GM21390 (cell line): ENCODE results near the gene AP5Z1.
"Not testable (repeated sequence)": the region's sequence is repeated elsewhere in the genome, so short reads cannot be mapped to it uniquely, and the experiment has no call there.

Experiments
- ATAC-seq: cut with Tn5 transposase; IDR thresholded peaks from one replicate; pipeline ENCODE4 v1.9.1; 2021; ENCODE audit not compliant: unreplicated experiment

Gene AP5Z1

GRCh38 chr7:4787947-4788626 lies 12.7 kb downstream of the AP5Z1 start:
- ATAC-seq: no peak

- ATAC-seq: no peak
These were observed 13.3 kb downstream of the AP5Z1 start for GRCh38 chr7:4788627-4789189.

- ATAC-seq: no peak
These were observed 14.0 kb downstream of the AP5Z1 start for GRCh38 chr7:4789194-4790077.

GRCh38 chr7:4790078-4790465 lies 14.6 kb downstream of the AP5Z1 start:
- no peak for ATAC-seq

GRCh38 chr7:4790516-4790991 lies 15.1 kb downstream of the AP5Z1 start:
- ATAC-seq: no peak

- ATAC-seq: no peak
These were observed 15.8 kb downstream of the AP5Z1 start for GRCh38 chr7:4791101-4791737.

- ATAC-seq: no peak
These were observed 16.5 kb downstream of the AP5Z1 start for GRCh38 chr7:4791738-4792536.

- no peak for ATAC-seq
These were observed 17.2 kb downstream of the AP5Z1 start for GRCh38 chr7:4792537-4793126.

GRCh38 chr7:4793385-4793993 lies 18.1 kb downstream of the AP5Z1 start:
- not testable (repeated sequence) for ATAC-seq

- not testable (repeated sequence) for ATAC-seq
These were observed 18.7 kb downstream of the AP5Z1 start for GRCh38 chr7:4794171-4794570.

- no peak for ATAC-seq
These were observed 19.3 kb downstream of the AP5Z1 start for GRCh38 chr7:4794591-4795350.

GRCh38 chr7:4796453-4796852 lies 21.0 kb downstream of the AP5Z1 start:
- ATAC-seq: no peak

- peak; percentile 77 for ATAC-seq
These were observed 22.7 kb downstream of the AP5Z1 start for GRCh38 chr7:4797858-4798705.

- no peak for ATAC-seq
These were observed 23.3 kb downstream of the AP5Z1 start for GRCh38 chr7:4798706-4799235.

- no peak for ATAC-seq
These were observed 24.3 kb downstream of the AP5Z1 start for GRCh38 chr7:4799508-4800268.

GRCh38 chr7:4800487-4800886 lies 25.1 kb downstream of the AP5Z1 start:
- ATAC-seq: no peak
